ENCODE data around the gene CCDC24.

The CCDC24 gene

GRCh38 chr1:43947874-43948437 is 43.4 kb upstream of the CCDC24 start:
- no peak for DNase-seq (ENCODE audit: low spot score)
- TF ChIP-seq CTCF (IDR thresholded peaks at IDR 0.05), result no peak
- peak overlapping the region; percentile 92 to 98 for H3K27ac ChIP-seq
- H3K4me3 ChIP-seq, result peak overlapping the region; percentile 98

- Histone ChIP-seq H3K27ac (no peak overlapping the region), H3K4me3 (no peak overlapping the region)
- DNase-seq (ENCODE audit: low spot score), result no peak
- TF ChIP-seq CTCF (IDR thresholded peaks at IDR 0.05), result no peak
Observed at GRCh38 chr1:43949678-43950077, 41.7 kb upstream of the CCDC24 start.

GRCh38 chr1:43951021-43951985 is 40.1 kb upstream of the CCDC24 start:
- no peak overlapping the region for H3K27ac ChIP-seq
- no peak overlapping the region for H3K4me3 ChIP-seq
- TF ChIP-seq CTCF (IDR thresholded peaks at IDR 0.05), result no peak
- no peak for DNase-seq (ENCODE audit: low spot score)

- Histone ChIP-seq H3K4me3 (no peak overlapping the region), H3K27ac (no peak overlapping the region)
- no peak for DNase-seq (ENCODE audit: low spot score)
- TF ChIP-seq CTCF (IDR thresholded peaks at IDR 0.05), result no peak
Observed at GRCh38 chr1:43952731-43953346, 38.6 kb upstream of the CCDC24 start.

GRCh38 chr1:43953361-43953760 is 38.0 kb upstream of the CCDC24 start:
- TF ChIP-seq CTCF (IDR thresholded peaks at IDR 0.05), result no peak
- H3K27ac ChIP-seq, result no peak overlapping the region
- H3K4me3 ChIP-seq, result no peak overlapping the region
- no peak for DNase-seq (ENCODE audit: low spot score)

GRCh38 chr1:43954036-43954435 is 37.4 kb upstream of the CCDC24 start:
- Histone ChIP-seq H3K4me3 (no peak overlapping the region), H3K27ac (no peak overlapping the region)
- DNase-seq (ENCODE audit: low spot score), result no peak
- no peak for TF ChIP-seq CTCF (IDR thresholded peaks at IDR 0.05)
